HepG2 (cell line): ENCODE measurements around the gene CTRL. TPM values are rescaled to one million over a fixed set of nuclear protein-coding genes. Genes with fewer than 3 reads are reported as not detected.

Experiments
- ATF2 ChIP-seq: sonication (generic); formaldehyde crosslinking; IDR thresholded peaks from 2 replicates; pipeline ENCODE4 v1.4.0; 2020; ENCODE audit warnings: missing genetic modification reagents
- BRF2 ChIP-seq: sonication (generic); formaldehyde crosslinking; IDR thresholded peaks from 2 replicates; pipeline ENCODE4 v1.8.1; 2022; ENCODE audit warnings: mild to moderate bottlenecking, missing genetic modification reagents
- CBX5 ChIP-seq: sonication (generic); formaldehyde crosslinking; IDR thresholded peaks from 2 replicates; pipeline ENCODE4 v1.4.0; 2020; ENCODE audit warnings: missing genetic modification reagents, borderline replicate concordance
- DR1 ChIP-seq: sonication (generic); formaldehyde crosslinking; IDR thresholded peaks from 2 replicates; pipeline ENCODE4 v1.8.0; 2021; ENCODE audit warnings: mild to moderate bottlenecking, missing genetic modification reagents, inconsistent platforms
- DRAP1 ChIP-seq: IDR thresholded peaks from 2 replicates; pipeline ENCODE4 v1.6.1; 2016; ENCODE audit warnings: missing genetic modification reagents, missing compliant biosample characterization
- ERF ChIP-seq: IDR thresholded peaks from 2 replicates; pipeline ENCODE4 v1.6.1; 2018; ENCODE audit warnings: missing biosample characterization, missing genetic modification reagents
- FOXK1 ChIP-seq: sonication (generic); formaldehyde crosslinking; IDR thresholded peaks from 2 replicates; pipeline ENCODE4 v1.4.0; 2020; ENCODE audit warnings: low read depth, missing genetic modification reagents, borderline replicate concordance
- GRHL1 ChIP-seq: sonication (generic); formaldehyde crosslinking; conservative IDR thresholded peaks from 2 replicates; pipeline ENCODE4 v1.8.0; 2022; ENCODE audit warnings: missing genetic modification reagents
- IRF9 ChIP-seq: sonication (generic); formaldehyde crosslinking; IDR thresholded peaks from 2 replicates; pipeline ENCODE4 v1.8.0; 2022; ENCODE audit warnings: missing genetic modification reagents, mild to moderate bottlenecking, borderline replicate concordance
- MTA1 ChIP-seq: sonication (generic); formaldehyde crosslinking; IDR thresholded peaks from 2 replicates; pipeline ENCODE4 v1.4.0; 2020; ENCODE audit warnings: missing genetic modification reagents, mild to moderate bottlenecking, borderline replicate concordance
- RAD21 ChIP-seq: fragments of 450-650 bp; formaldehyde crosslinking; IDR thresholded peaks from 2 replicates; pipeline ENCODE4 v1.5.0; 2020; ENCODE audit warnings: mild to moderate bottlenecking
- SALL1 ChIP-seq: sonication (generic); formaldehyde crosslinking; IDR thresholded peaks from 2 replicates; pipeline ENCODE4 v1.8.0; 2022; ENCODE audit warnings: mild to moderate bottlenecking, missing genetic modification reagents
- SALL2 ChIP-seq: sonication (generic); formaldehyde crosslinking; IDR thresholded peaks from 2 replicates; pipeline ENCODE4 v1.8.1; 2023; ENCODE audit warnings: mild to moderate bottlenecking, missing genetic modification reagents, inconsistent platforms
- SAP130 ChIP-seq: IDR thresholded peaks from 2 replicates; pipeline ENCODE4 v1.6.1; 2016; ENCODE audit warnings: low read depth
- SIN3B ChIP-seq: fragments of 150-350 bp; IDR thresholded peaks from 2 replicates; pipeline ENCODE4 v1.6.1; 2014; ENCODE audit warnings: low read length
- THRA ChIP-seq: sonication (generic); formaldehyde crosslinking; IDR thresholded peaks from 2 replicates; pipeline ENCODE4 v1.4.0; 2020; ENCODE audit warnings: missing genetic modification reagents, borderline replicate concordance
- ZNF10 ChIP-seq: sonication (generic); formaldehyde crosslinking; IDR thresholded peaks from 2 replicates; pipeline ENCODE4 v1.4.0; 2020; ENCODE audit warnings: mild to moderate bottlenecking, low read depth, missing genetic modification reagents, borderline replicate concordance
- ZNF263 ChIP-seq: sonication (generic); formaldehyde crosslinking; IDR thresholded peaks from 2 replicates; pipeline ENCODE4 v1.4.0; 2020; ENCODE audit warnings: missing genetic modification reagents
- ZNF326 ChIP-seq: sonication (generic); formaldehyde crosslinking; IDR thresholded peaks from 2 replicates; pipeline ENCODE4 v1.4.0; 2020; ENCODE audit warnings: missing genetic modification reagents, borderline replicate concordance
- ZNF510 ChIP-seq: sonication (generic); formaldehyde crosslinking; IDR thresholded peaks from 2 replicates; pipeline ENCODE4 v1.4.0; 2020; ENCODE audit warnings: low read depth, mild to moderate bottlenecking, missing genetic modification reagents
- ZNF567 ChIP-seq: sonication (generic); formaldehyde crosslinking; IDR thresholded peaks from 2 replicates; pipeline ENCODE4 v1.8.1; 2023; ENCODE audit warnings: mild to moderate bottlenecking, missing genetic modification reagents, borderline replicate concordance
- ZNF589 ChIP-seq: sonication (generic); formaldehyde crosslinking; conservative IDR thresholded peaks from 2 replicates; pipeline ENCODE4 v1.8.0; 2022; ENCODE audit warnings: mild to moderate bottlenecking, moderate library complexity, missing genetic modification reagents
- ZNF619 ChIP-seq: sonication (generic); formaldehyde crosslinking; IDR thresholded peaks from 2 replicates; pipeline ENCODE4 v1.4.0; 2020; ENCODE audit warnings: mild to moderate bottlenecking, missing genetic modification reagents
- polyA plus RNA-seq, 8 experiments: library from polyadenylated mRNA; depleted of rRNA in 3 of 8; stranded (reverse) in 7 of 8; unstranded in 1 of 8; fragments of >200 nt; fragmentation: Illumina TruSeq in 4 of 8; extraction: Trizol in 4 of 8; gene quantifications; 2 replicates each; pipeline versions ENCODE4 v1.2.1 to v1.2.3, GENCODE V29; 2011 to 2016; ENCODE audit warnings: low read depth in 4 of 8, missing spikeins in 1 of 8, mixed read lengths in 1 of 8; ENCODE audit not compliant: insufficient read depth in 1 of 8
- total RNA-seq, 5 experiments: library from RNA; depleted of rRNA; stranded (reverse); fragments of >200 nt; fragmentation: Illumina TruSeq; extraction: Trizol; gene quantifications; 2 replicates each; pipeline ENCODE4 v1.2.3, GENCODE V29; 2016; ENCODE audit warnings: low read depth in 1 of 5

Gene CTRL
- total and polyA plus RNA-seq, 2 of the 13 experiments (the other 11 are each of a cell fraction or from before 2014, with no cell fraction given): 1.9 to 2.7 TPM

GRCh38 chr16:67883872-67884261 is 47.8 kb downstream of the CTRL start (continued):
- TF ChIP-seq ZNF567 (CRISPR knock-in tag) (0 out of 2 replicates have a peak, but pooled peaks have one; percentile 18), DRAP1 (CRISPR knock-in tag) (0 out of 2 replicates have a peak, but pooled peaks have one; percentile 20), SALL1 (CRISPR knock-in tag) (peak; percentile 62; the same call in 1 of the 2 replicates), SAP130 (peak; percentile 8; the same call in 1 of the 2 replicates), SALL2 (CRISPR knock-in tag) (peak; percentile 39; the same call in 1 of the 2 replicates), ZNF326 (no peak), ZNF619 (CRISPR knock-in tag) (peak; percentile 72; the same call in 1 of the 2 replicates), BRF2 (CRISPR knock-in tag) (no peak), THRA (CRISPR knock-in tag) (0 out of 2 replicates have a peak, but pooled peaks have one; percentile 14), FOXK1 (peak; percentile 27; the same call in 1 of the 2 replicates), ZNF263 (CRISPR knock-in tag) (peak; percentile 73), ZNF510 (no peak), DR1 (no peak), MTA1 (CRISPR knock-in tag) (peak; percentile 55; the same call in 1 of the 2 replicates), ZNF10 (no peak), ATF2 (CRISPR knock-in tag) (peak; percentile 56; the same call in 1 of the 2 replicates), ERF (CRISPR knock-in tag) (peak; percentile 55; the same call in 1 of the 2 replicates), ZNF589 (CRISPR knock-in tag) (no peak), IRF9 (0 out of 2 replicates have a peak, but pooled peaks have one; percentile 25), RAD21 (CRISPR knock-in tag) (peak; percentile 96), GRHL1 (CRISPR knock-in tag) (no peak), SIN3B (no peak), CBX5 (CRISPR knock-in tag) (peak; percentile 81; the same call in 1 of the 2 replicates)
